Heart right ventricle (tissue), 16 donors: ENCODE results near the gene FNDC11. TPM values are rescaled to one million over a fixed set of nuclear protein-coding genes. Genes with fewer than 3 reads are reported as not detected.
"Not testable (repeated sequence)": the region's sequence is repeated elsewhere in the genome, so short reads cannot be mapped to it uniquely, and the experiment has no call there.

Experiments used
- ATAC-seq, 8 donors: fragments of 200-7000 bp; cut with Tn5 transposase; one replicate each; pipeline ENCODE4 v1.9.1; 2020; ENCODE audit warnings: mild to moderate bottlenecking in 8 of 8, moderate library complexity in 8 of 8, moderate number of reproducible peaks in 1 of 8
- DNase-seq, 2 donors: peaks; one replicate each; pipeline ENCODE4 v3.0.0-alpha.2; 2020
- H3K27ac ChIP-seq, 10 donors: fragments of 200-600 bp; sonication (generic) in 2 of 10; one replicate each; pipeline versions ENCODE4 v1.5.0 to v1.8.0; 2020 to 2022; ENCODE audit warnings: mild to moderate bottlenecking in 3 of 10
- H3K27me3 ChIP-seq, 7 donors: fragments of 200-600 bp; one replicate each; pipeline ENCODE4 v1.8.0; 2021 to 2022; ENCODE audit warnings: mild to moderate bottlenecking in 2 of 7
- H3K36me3 ChIP-seq, 9 donors: fragments of 200-600 bp; sonication (generic) in 1 of 9; one replicate each; pipeline versions ENCODE4 v1.5.0 to v1.8.0; 2020 to 2022; ENCODE audit warnings: mild to moderate bottlenecking in 2 of 9
- H3K4me1 ChIP-seq, 9 donors: fragments of 200-600 bp; sonication (generic) in 1 of 9; one replicate each; pipeline versions ENCODE4 v1.5.0 to v1.8.0; 2020 to 2022; ENCODE audit warnings: mild to moderate bottlenecking in 4 of 9
- H3K4me3 ChIP-seq, 10 donors: fragments of 200-600 bp; sonication (generic) in 2 of 10; one replicate each; pipeline versions ENCODE4 v1.5.0 to v1.8.0; 2020 to 2022; ENCODE audit warnings: mild to moderate bottlenecking in 7 of 10, moderate library complexity in 2 of 10
- H3K9me3 ChIP-seq, 11 donors: fragments of 200-600 bp in 10 of 11; sonication (generic) in 2 of 11; one replicate each; pipeline versions ENCODE4 v1.5.0 to v1.8.0; 2013 to 2022; ENCODE audit warnings: mild to moderate bottlenecking in 2 of 11, control low read depth in 1 of 11, moderate library complexity in 1 of 11
- WGBS, 2 donors: extraction: QIAGEN DNeasy Blood & Tissue Kit; methylation state at CpG; one replicate each; pipeline ENCODE4 v1.1.7; 2013; ENCODE audit warnings: inconsistent platforms in 1 of 2; 5-methylcytosine and 5-hydroxymethylcytosine counted together
- intact Hi-C, 10 donors: fragments of 100-400 bp; cut with DNase I; formaldehyde crosslinking; loops; one replicate each; pipeline versions ENCODE4 v1.11.1 to v1.14.2; 2022
- polyA plus RNA-seq, 2 donors: library from polyadenylated mRNA; stranded (reverse); fragments of 200-250 nt; gene quantifications; one replicate each; pipeline ENCODE4 v1.2.3, GENCODE V29; 2013
- total RNA-seq, 10 donors: library from RNA; stranded (reverse); fragmentation: NEBNext Ultra II Directional in 3 of 10; extraction: Animal tissue kit (Norgen Biotek cat#: 25700) in 3 of 10; gene quantifications; one replicate each; pipeline versions ENCODE4 v1.2.1 to v1.2.4, GENCODE V29; 2021 to 2023
- TF ChIP-seq, protein P1 (sequence below), 9 donors: fragments of 200-600 bp; sonication (generic) in 2 of 9; IDR thresholded peaks; one replicate each; pipeline versions ENCODE4 v1.5.0 to v1.8.0; 2021 to 2022; ENCODE audit warnings: antibody characterized with exemption in 9 of 9, mild to moderate bottlenecking in 5 of 9, moderate library complexity in 1 of 9
- donor health status: Arrhythmogenic right ventricular cardiomyopathy.
- donor health status: ischemic (EF 13 %, LVEDD 7.1; RV severe dilation, severe dysfunction).
- donor health status: healthy with polysubstance abuse.
- donor health status: DM: no; HTN: yes; CAD: no.
- donor health status: DM: no; HTN: no; CAD: no.
- donor health status: ischemic (EF 25% LVEDD 6.9; RV normal size, moderate dysfunction).
- donor health status: ischemic (EF 25% LVEDD 5.7; RV mildly dilated, moderate dysfunction).
- donor health status: healthy.
- donor health status: DM: yes; HTN: yes; CAD: no.
- donor health status: Ischemic cardiomyopathy.
- donor health status: ischemic (EF 35%, LVEDD 5.7; RV mildly dilated, moderate dysfunction).
- donor health status: nonischemic (EF 11% LVEDD 7.7; RV severe dilation, severe dysfunction).
- donor health status: DM: yes; HTN: yes; CAD: no.
- donor health status: PGD.
- donor health status: ischemic (EF 29% LVEDD 5.4; RV normal size, mild dysfunction).
- donor health status: nonischemic (EF 23%, LVEDD 6.1; RV moderate dilation, normal function).

Gene FNDC11
- total and polyA plus RNA-seq, 12 donors = 0.09 to 0.29 (median 0.18) TPM; not detected in 6

- intact Hi-C loops = no loop called here
- no peak for DNase-seq
- 93 to 94% methylated on average over 18 to 19 of the region's 19 CpGs for WGBS, 2 donors
Observed at GRCh38 chr20:63557481-63557891, 3.5 kb downstream of the FNDC11 start.

DNA sequence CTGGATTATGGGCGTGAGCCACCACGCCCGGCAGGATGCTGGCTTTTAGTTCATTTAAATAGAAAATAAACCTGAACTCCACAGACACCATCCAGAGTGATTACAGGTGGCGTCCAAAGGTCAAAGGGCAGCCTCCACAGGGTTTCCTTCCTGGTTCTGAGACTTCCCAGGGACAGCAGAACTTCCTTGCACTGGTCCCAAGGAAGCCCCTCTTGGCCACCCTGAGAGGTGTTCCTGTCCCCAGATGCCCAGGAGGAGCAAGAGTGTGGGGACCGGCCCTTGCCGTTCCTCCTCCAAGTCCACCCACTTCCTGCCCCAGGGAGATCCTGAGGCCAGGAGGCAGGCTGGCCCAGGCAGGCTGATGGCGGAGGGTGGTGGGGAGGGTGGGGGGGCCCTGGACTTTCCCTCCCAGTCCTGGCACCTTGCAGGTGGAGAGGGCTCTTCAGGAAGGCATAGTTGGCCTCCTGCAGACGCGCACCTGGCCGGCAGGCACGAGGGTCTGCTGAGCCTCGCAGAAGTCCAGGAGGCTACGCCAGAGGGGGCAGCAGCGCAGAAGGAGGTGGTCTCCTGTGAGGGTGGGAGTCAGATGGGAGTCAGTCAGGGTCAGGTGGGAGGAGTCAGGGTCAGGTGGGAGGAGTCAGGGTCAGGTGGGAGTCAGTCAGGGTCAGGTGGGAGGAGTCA is 5.0 kb downstream of the FNDC11 start:
- H3K9me3 ChIP-seq = no peaks in the 10 kb centered on the region
- peaks cover 0 to 10% (median 0%) of the 10 kb centered on the region in 7 donors for H3K27me3 ChIP-seq
- DNase-seq (no peak), ATAC-seq (no peak)
- peaks cover 0 to 11% (median 6%) of the 10 kb centered on the region in 9 donors for H3K4me1 ChIP-seq
- TF ChIP-seq, protein P1, sequence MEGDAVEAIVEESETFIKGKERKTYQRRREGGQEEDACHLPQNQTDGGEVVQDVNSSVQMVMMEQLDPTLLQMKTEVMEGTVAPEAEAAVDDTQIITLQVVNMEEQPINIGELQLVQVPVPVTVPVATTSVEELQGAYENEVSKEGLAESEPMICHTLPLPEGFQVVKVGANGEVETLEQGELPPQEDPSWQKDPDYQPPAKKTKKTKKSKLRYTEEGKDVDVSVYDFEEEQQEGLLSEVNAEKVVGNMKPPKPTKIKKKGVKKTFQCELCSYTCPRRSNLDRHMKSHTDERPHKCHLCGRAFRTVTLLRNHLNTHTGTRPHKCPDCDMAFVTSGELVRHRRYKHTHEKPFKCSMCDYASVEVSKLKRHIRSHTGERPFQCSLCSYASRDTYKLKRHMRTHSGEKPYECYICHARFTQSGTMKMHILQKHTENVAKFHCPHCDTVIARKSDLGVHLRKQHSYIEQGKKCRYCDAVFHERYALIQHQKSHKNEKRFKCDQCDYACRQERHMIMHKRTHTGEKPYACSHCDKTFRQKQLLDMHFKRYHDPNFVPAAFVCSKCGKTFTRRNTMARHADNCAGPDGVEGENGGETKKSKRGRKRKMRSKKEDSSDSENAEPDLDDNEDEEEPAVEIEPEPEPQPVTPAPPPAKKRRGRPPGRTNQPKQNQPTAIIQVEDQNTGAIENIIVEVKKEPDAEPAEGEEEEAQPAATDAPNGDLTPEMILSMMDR (IDR thresholded peaks at IDR 0.05) = no peak
- H3K27ac ChIP-seq = no peak overlapping the region
- intact Hi-C loops = no loop called here
- 94 to 96% methylated on average over 14 of the region's 14 CpGs for WGBS, 2 donors
- no peak overlapping the region for H3K4me3 ChIP-seq
- H3K36me3 ChIP-seq = peaks cover 6 to 61% (median 41%) of the 10 kb centered on the region in 9 donors

More at GRCh38 chr20:63557481-63557891, 3.5 kb downstream of the FNDC11 start:
- Histone ChIP-seq H3K4me1 (peaks cover 0 to 17% (median 10%) of the 10 kb centered on the region in 9 donors), H3K27me3 (peaks cover 0 to 22% (median 0%) of the 10 kb centered on the region in 7 donors), H3K36me3 (peaks cover 3 to 47% (median 27%) of the 10 kb centered on the region in 9 donors), H3K4me3 (no peak overlapping the region), H3K9me3 (no peaks in the 10 kb centered on the region), H3K27ac (no peak overlapping the region)
- ATAC-seq = no peak
- TF ChIP-seq, protein P1 (IDR thresholded peaks at IDR 0.05) = no peak

GRCh38 chr20:63559485-63560332 is 5.8 kb downstream of the FNDC11 start:
- intact Hi-C loops, H3K27ac ChIP-seq, ATAC-seq, DNase-seq, H3K4me1 ChIP-seq, H3K4me3 ChIP-seq, H3K27me3 ChIP-seq, H3K9me3 ChIP-seq: not testable (repeated sequence)
- H3K36me3 ChIP-seq = peaks cover 6 to 69% (median 47%) of the 10 kb centered on the region in 9 donors
- WGBS, 2 donors = 94 to 95% methylated on average over 30 to 31 of the region's 31 CpGs

DNA sequence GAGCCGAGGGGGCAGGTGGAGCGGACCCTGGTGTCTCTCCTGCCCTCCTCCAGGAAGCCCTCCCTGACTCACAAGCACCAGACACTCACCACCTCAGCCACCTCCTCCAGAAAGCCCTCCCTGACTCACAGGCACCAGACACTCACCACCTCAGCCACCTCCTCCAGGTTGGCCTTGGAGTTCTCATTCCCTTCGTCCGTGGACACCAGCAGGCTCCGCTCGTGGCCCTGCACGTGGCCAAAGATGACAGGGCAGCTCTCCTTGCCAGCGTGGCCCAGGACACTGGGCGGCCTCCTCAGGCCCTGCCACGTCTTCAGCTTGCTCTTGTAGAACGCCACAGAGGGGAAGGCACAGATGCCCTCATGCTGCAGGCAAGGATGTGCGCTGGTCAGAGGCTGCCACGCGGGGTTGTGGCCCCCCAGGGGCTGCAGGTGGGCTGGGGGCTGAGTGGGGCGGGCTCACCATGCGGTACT is 6.4 kb downstream of the FNDC11 start:
- Histone ChIP-seq H3K4me1 (no peaks in the 10 kb centered on the region), H3K36me3 (peaks cover 6 to 76% (median 51%) of the 10 kb centered on the region in 9 donors), H3K4me3 (no peak overlapping the region), H3K27ac (no peak overlapping the region), H3K9me3 (no peaks in the 10 kb centered on the region), H3K27me3 (peaks cover 0 to 9% (median 0%) of the 10 kb centered on the region in 7 donors)
- 96 to 97% methylated on average over 16 of the region's 16 CpGs for WGBS, 2 donors
- DNase-seq (no peak), ATAC-seq (no peak)
- TF ChIP-seq, protein P1 (IDR thresholded peaks at IDR 0.05) = no peak
- intact Hi-C loops = no loop called here
